HepG2 (cell line): ENCODE measurements around the gene BBS12.

Experiments
- GABPA ChIP-seq, 2 experiments: IDR thresholded peaks; 2 replicates each; pipeline ENCODE4 v1.6.1; 2011 to 2016; ENCODE audit warnings: low read depth in 2 of 2, low read length in 1 of 2, missing biosample characterization in 1 of 2, missing genetic modification characterization in 1 of 2
- HNF4G ChIP-seq, 2 experiments: sonication (generic) in 1 of 2; formaldehyde crosslinking in 1 of 2; IDR thresholded peaks; 2 replicates each; pipeline versions ENCODE4 v1.4.0 to v1.6.1; 2011 to 2020; ENCODE audit warnings: borderline replicate concordance in 2 of 2, low read depth in 2 of 2, mild to moderate bottlenecking in 2 of 2, low read length in 1 of 2, missing genetic modification reagents in 1 of 2, moderate library complexity in 1 of 2
- SMAD3 ChIP-seq: sonication (generic); formaldehyde crosslinking; IDR thresholded peaks from 2 replicates; pipeline ENCODE4 v1.4.0; 2020; ENCODE audit warnings: missing genetic modification reagents
- SP2 ChIP-seq: sonication (generic); formaldehyde crosslinking; IDR thresholded peaks from 2 replicates; pipeline ENCODE4 v1.5.1; 2020; ENCODE audit warnings: mild to moderate bottlenecking, missing genetic modification reagents
- TRIM24 ChIP-seq: sonication (generic); formaldehyde crosslinking; IDR thresholded peaks from 2 replicates; pipeline ENCODE4 v1.8.0; 2022; ENCODE audit warnings: mild to moderate bottlenecking, missing genetic modification reagents
- ZFP41 ChIP-seq: sonication (generic); formaldehyde crosslinking; IDR thresholded peaks from 2 replicates; pipeline ENCODE4 v1.4.0; 2020; ENCODE audit warnings: mild to moderate bottlenecking, missing genetic modification reagents, borderline replicate concordance
- TF ChIP-seq, protein P1 (sequence below): sonication (generic); formaldehyde crosslinking; IDR thresholded peaks from 2 replicates; pipeline ENCODE4 v1.4.0; 2020; ENCODE audit warnings: missing genetic modification reagents

- TF ChIP-seq TRIM24 (CRISPR knock-in tag) (no peak), ZFP41 (CRISPR knock-in tag) (no peak), SP2 (CRISPR knock-in tag) (no peak), HNF4G (IDR thresholded peaks at IDR 0.05; ENCODE audit: borderline replicate concordance, low read depth, low read length) (no peak), HNF4G (CRISPR knock-in tag; IDR thresholded peaks at IDR 0.05; ENCODE audit: borderline replicate concordance, low read depth) (no peak), SMAD3 (CRISPR knock-in tag) (no peak), GABPA (IDR thresholded peaks at IDR 0.05; ENCODE audit: low read depth, low read length) (no peak), GABPA (CRISPR knock-in tag; IDR thresholded peaks at IDR 0.05; ENCODE audit: low read depth) (no peak)
- TF ChIP-seq, protein P1, sequence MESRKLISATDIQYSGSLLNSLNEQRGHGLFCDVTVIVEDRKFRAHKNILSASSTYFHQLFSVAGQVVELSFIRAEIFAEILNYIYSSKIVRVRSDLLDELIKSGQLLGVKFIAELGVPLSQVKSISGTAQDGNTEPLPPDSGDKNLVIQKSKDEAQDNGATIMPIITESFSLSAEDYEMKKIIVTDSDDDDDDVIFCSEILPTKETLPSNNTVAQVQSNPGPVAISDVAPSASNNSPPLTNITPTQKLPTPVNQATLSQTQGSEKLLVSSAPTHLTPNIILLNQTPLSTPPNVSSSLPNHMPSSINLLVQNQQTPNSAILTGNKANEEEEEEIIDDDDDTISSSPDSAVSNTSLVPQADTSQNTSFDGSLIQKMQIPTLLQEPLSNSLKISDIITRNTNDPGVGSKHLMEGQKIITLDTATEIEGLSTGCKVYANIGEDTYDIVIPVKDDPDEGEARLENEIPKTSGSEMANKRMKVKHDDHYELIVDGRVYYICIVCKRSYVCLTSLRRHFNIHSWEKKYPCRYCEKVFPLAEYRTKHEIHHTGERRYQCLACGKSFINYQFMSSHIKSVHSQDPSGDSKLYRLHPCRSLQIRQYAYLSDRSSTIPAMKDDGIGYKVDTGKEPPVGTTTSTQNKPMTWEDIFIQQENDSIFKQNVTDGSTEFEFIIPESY: no peak
Measured at GRCh38 chr4:122785099-122785498, 52.6 kb downstream of the BBS12 start.
